Measurements from ENCODE around the gene NRXN3.

The NRXN3 gene

DNA sequence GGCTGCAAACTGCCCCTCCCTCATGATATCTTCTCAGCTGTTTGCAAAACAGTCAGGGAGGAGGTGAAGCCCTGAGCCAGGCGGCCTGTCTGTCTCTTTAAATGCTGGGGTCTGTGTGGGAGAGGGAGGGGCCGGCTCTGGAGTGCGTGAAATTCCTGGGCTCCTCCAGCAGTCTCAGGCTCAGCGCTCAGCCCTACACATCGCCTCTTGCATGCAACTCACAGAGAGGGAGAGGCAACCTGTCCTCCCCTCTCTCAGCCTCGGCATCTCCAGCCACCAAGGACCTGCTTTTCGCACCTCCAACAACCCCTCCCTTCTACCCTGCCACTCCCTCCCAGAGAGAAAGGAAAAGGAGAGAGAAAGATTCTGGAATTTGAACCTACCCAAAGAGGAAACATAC, at the start of gene NRXN3:
Gene NRXN3, plus strand, starts transcription at position 171 of the 400 bp plus-strand sequence. CDS start 72,721 bp downstream, outside the sequence.
- no peak within 1 kb of the TSS for H3K4me3 ChIP-seq (ENCODE audit: low read depth, low read length)
- no peak for TF ChIP-seq CTCF (IDR thresholded peaks at IDR 0.05; ENCODE audit: borderline replicate concordance, insufficient read depth, low read depth, low read length)

GRCh38 chr14:78122436-78122835, 47.7 kb upstream of the NRXN3 start:
- TF ChIP-seq CTCF (IDR thresholded peaks at IDR 0.05; ENCODE audit: borderline replicate concordance, insufficient read depth, low read depth, low read length) = no peak
- H3K4me3 ChIP-seq (ENCODE audit: low read depth, low read length) = no peak overlapping the region

- no peak for TF ChIP-seq CTCF (IDR thresholded peaks at IDR 0.05; ENCODE audit: borderline replicate concordance, insufficient read depth, low read depth, low read length)
- H3K4me3 ChIP-seq (ENCODE audit: low read depth, low read length) = no peak overlapping the region
These were observed 46.4 kb upstream of the NRXN3 start for GRCh38 chr14:78123650-78124253.

- TF ChIP-seq CTCF (IDR thresholded peaks at IDR 0.05; ENCODE audit: borderline replicate concordance, insufficient read depth, low read depth, low read length) = no peak
- no peak overlapping the region for H3K4me3 ChIP-seq (ENCODE audit: low read depth, low read length)
These were observed 42.2 kb upstream of the NRXN3 start for GRCh38 chr14:78127961-78128360.

GRCh38 chr14:78129375-78129774, 40.8 kb upstream of the NRXN3 start:
- no peak for TF ChIP-seq CTCF (IDR thresholded peaks at IDR 0.05; ENCODE audit: borderline replicate concordance, insufficient read depth, low read depth, low read length)
- no peak overlapping the region for H3K4me3 ChIP-seq (ENCODE audit: low read depth, low read length)

DNA sequence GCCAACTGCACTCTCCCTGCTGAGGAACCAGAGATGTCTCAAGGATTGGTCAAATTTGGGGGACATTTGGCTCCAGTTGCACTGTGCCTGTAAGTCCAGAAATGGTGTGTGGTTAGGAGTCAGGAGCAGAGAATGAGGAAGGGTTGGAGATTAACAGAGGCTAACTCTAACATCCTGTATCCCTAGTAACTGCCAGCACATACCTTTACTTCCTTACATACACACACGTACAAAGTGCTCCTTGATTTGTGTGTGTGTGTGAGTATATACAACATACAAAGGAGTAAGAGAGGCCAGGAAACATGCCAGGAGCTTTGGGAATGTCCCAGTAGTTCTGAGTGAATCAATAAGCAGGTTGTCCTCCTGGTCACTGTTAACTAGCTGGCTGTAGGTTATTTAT, 39.8 kb upstream of the NRXN3 start:
- H3K4me3 ChIP-seq (ENCODE audit: low read depth, low read length) = no peak overlapping the region
- no peak for TF ChIP-seq CTCF (IDR thresholded peaks at IDR 0.05; ENCODE audit: borderline replicate concordance, insufficient read depth, low read depth, low read length)

DNA sequence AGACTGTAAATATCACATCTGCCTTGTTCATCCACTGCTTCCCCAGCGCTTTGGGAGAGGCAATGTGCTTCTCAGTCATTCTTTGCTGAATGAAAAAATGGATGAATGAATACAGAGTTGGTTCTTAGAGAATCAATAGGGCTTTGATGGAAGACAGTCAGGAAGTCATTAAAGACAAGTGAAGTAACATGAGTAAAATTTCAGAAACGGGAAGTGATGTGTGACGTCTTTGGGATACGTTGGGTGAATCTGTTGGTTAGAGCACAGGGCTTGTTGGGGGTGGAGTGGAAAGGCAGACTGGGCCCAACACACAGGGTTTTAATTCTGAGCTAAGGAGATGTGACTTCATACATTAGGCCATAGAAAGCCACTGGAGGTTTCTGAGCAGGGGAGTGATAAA, 39.0 kb upstream of the NRXN3 start:
- no peak overlapping the region for H3K4me3 ChIP-seq (ENCODE audit: low read depth, low read length)

More for the DNA sequence above, 39.0 kb upstream of the NRXN3 start:
- no peak for TF ChIP-seq CTCF (IDR thresholded peaks at IDR 0.05; ENCODE audit: borderline replicate concordance, insufficient read depth, low read depth, low read length)
